Pancreas (tissue), 10 donors: Measurements from ENCODE around the gene SCAF8. TPM values are rescaled to one million over a fixed set of nuclear protein-coding genes. Genes with fewer than 3 reads are reported as not detected.

Experiments
- ATAC-seq, 4 donors: fragments of 200-7000 bp; cut with Tn5 transposase; one replicate each; pipeline versions ENCODE4 v1.8.0 to v1.9.1; 2020; ENCODE audit warnings: mild to moderate bottlenecking in 4 of 4, moderate library complexity in 4 of 4
- DNase-seq, 6 donors: peaks; one replicate each; pipeline ENCODE4 v3.0.0-alpha.2; 2020
- FAIRE-seq: peaks from 2 replicates; lab custom pipeline; 2012; peaks lifted over from hg19 to GRCh38; lab: Jason Lieb, UNC
- H3K27ac ChIP-seq, 4 donors: fragments of 200-600 bp; sonication (generic); 1 replicate in 3 of 4; 2 replicates in 1 of 4; pipeline versions ENCODE4 v1.5.0 to v1.8.0; 2020
- H3K27me3 ChIP-seq, 4 donors: fragments of 200-600 bp; one replicate each; pipeline ENCODE4 v1.8.0; 2021
- H3K36me3 ChIP-seq, 3 donors: fragments of 200-600 bp; sonication (generic) in 1 of 3; one replicate each; pipeline versions ENCODE4 v1.5.0 to v1.8.0; 2020 to 2021
- H3K4me1 ChIP-seq, 3 donors: fragments of 200-600 bp; one replicate each; pipeline ENCODE4 v1.8.0; 2021
- H3K4me3 ChIP-seq, 4 donors: fragments of 200-600 bp; sonication (generic) in 2 of 4; one replicate each; pipeline versions ENCODE4 v1.5.0 to v1.8.0; 2020 to 2021
- H3K9me3 ChIP-seq, 4 donors: fragments of 200-600 bp; one replicate each; pipeline ENCODE4 v1.8.0; 2021
- WGBS, 2 donors: extraction: QIAGEN DNeasy Blood & Tissue Kit; methylation state at CpG; one replicate each; pipeline ENCODE4 v1.1.7; 2013; 5-methylcytosine and 5-hydroxymethylcytosine counted together
- intact Hi-C, 3 donors: fragments of 100-400 bp; cut with DNase I; formaldehyde crosslinking; loops; one replicate each; pipeline versions ENCODE4 v1.11.1 to v1.14.2; 2022
- polyA plus RNA-seq, 2 donors: library from polyadenylated mRNA; stranded (reverse); fragments of 200-250 nt; gene quantifications; one replicate each; pipeline ENCODE4 v1.2.3, GENCODE V29; 2013
- total RNA-seq, 6 donors: library from RNA; stranded (reverse); fragmentation: NEBNext Ultra II Directional in 4 of 6; extraction: Animal tissue kit (Norgen Biotek cat#: 25700) in 4 of 6; gene quantifications; one replicate each; pipeline versions ENCODE4 v1.2.1 to v1.2.4, GENCODE V29; 2021 to 2023
- TF ChIP-seq, protein P1 (sequence below), 4 donors: fragments of 200-600 bp; sonication (generic) in 3 of 4; IDR thresholded peaks; one replicate each; pipeline versions ENCODE4 v1.5.0 to v1.8.0; 2021; ENCODE audit warnings: antibody characterized with exemption in 4 of 4
- donor health status: healthy with polysubstance abuse.
- donor health status: DM: no; HTN: no; CAD: no; lungs with moderate emphysema.
- donor health status: DM: no; HTN: no; CAD: no.
- donor health status: control.
- donor health status: control.
- donor health status: Bipolar disorder and iron deficiency.
- donor health status: DM: yes; HTN: yes; CAD: no.
- donor health status: DM: no; HTN: no; CAD: no.
- donor health status: DM: no; HTN: no; CAD: no.
- donor health status: DM: yes; HTN: yes; CAD: no.

Gene SCAF8
- total and polyA plus RNA-seq, 8 donors: 8.3 to 25.4 (median 16.2) TPM

GRCh38 chr6:154792761-154793160 is 59.5 kb downstream of the SCAF8 start:
- TF ChIP-seq, protein P1, sequence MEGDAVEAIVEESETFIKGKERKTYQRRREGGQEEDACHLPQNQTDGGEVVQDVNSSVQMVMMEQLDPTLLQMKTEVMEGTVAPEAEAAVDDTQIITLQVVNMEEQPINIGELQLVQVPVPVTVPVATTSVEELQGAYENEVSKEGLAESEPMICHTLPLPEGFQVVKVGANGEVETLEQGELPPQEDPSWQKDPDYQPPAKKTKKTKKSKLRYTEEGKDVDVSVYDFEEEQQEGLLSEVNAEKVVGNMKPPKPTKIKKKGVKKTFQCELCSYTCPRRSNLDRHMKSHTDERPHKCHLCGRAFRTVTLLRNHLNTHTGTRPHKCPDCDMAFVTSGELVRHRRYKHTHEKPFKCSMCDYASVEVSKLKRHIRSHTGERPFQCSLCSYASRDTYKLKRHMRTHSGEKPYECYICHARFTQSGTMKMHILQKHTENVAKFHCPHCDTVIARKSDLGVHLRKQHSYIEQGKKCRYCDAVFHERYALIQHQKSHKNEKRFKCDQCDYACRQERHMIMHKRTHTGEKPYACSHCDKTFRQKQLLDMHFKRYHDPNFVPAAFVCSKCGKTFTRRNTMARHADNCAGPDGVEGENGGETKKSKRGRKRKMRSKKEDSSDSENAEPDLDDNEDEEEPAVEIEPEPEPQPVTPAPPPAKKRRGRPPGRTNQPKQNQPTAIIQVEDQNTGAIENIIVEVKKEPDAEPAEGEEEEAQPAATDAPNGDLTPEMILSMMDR (IDR thresholded peaks at IDR 0.05): no peak
- intact Hi-C loops: no loop called here
- H3K9me3 ChIP-seq: no peaks in the 10 kb centered on the region
- H3K27me3 ChIP-seq: no peaks in the 10 kb centered on the region
- H3K27ac ChIP-seq: no peak overlapping the region
- 80 to 84% methylated on average over 3 of the region's 3 CpGs for WGBS, 2 donors
- FAIRE-seq: no peak
- peak in 1 of 4 donors; percentile 45 for ATAC-seq
- peaks cover 0 to 6% (median 5%) of the 10 kb centered on the region in 3 donors for H3K4me1 ChIP-seq
- H3K4me3 ChIP-seq: no peak overlapping the region
- H3K36me3 ChIP-seq: peaks cover 0 to 6% (median 0%) of the 10 kb centered on the region in 3 donors
- no peak for DNase-seq

- Histone ChIP-seq H3K27me3 (no peaks in the 10 kb centered on the region), H3K4me1 (peaks cover 0 to 5% (median 0%) of the 10 kb centered on the region in 3 donors), H3K4me3 (no peak overlapping the region), H3K9me3 (no peaks in the 10 kb centered on the region), H3K36me3 (no peaks in the 10 kb centered on the region), H3K27ac (no peak overlapping the region)
- TF ChIP-seq, protein P1 (IDR thresholded peaks at IDR 0.05): no peak
- ATAC-seq (no peak), FAIRE-seq (no peak), DNase-seq (no peak)
- intact Hi-C loops: no loop called here
- WGBS, 2 donors: 92% methylated on average over 3 of the region's 3 CpGs
These were observed 63.3 kb downstream of the SCAF8 start for GRCh38 chr6:154796484-154796883.

- intact Hi-C loops: no loop called here
- ATAC-seq: no peak
These were observed 64.6 kb downstream of the SCAF8 start for GRCh38 chr6:154797857-154798256.

GRCh38 chr6:154800338-154800737 is 67.1 kb downstream of the SCAF8 start:
- intact Hi-C loops: no loop called here
- no peak overlapping the region for H3K27ac ChIP-seq
- ATAC-seq (peak in 1 of 4 donors; percentile 22), FAIRE-seq (no peak), DNase-seq (no peak)
- H3K9me3 ChIP-seq: no peaks in the 10 kb centered on the region
- peaks cover 0 to 16% (median 7%) of the 10 kb centered on the region in 3 donors for H3K36me3 ChIP-seq
- no peaks in the 10 kb centered on the region for H3K27me3 ChIP-seq
- TF ChIP-seq, protein P1 (IDR thresholded peaks at IDR 0.05): no peak
- no peaks in the 10 kb centered on the region for H3K4me1 ChIP-seq
- no peak overlapping the region for H3K4me3 ChIP-seq

More at GRCh38 chr6:154797857-154798256, 64.6 kb downstream of the SCAF8 start:
- Histone ChIP-seq H3K36me3 (peaks cover 0 to 5% (median 0%) of the 10 kb centered on the region in 3 donors), H3K4me3 (no peak overlapping the region), H3K27ac (no peak overlapping the region), H3K27me3 (no peaks in the 10 kb centered on the region), H3K9me3 (no peaks in the 10 kb centered on the region), H3K4me1 (no peaks in the 10 kb centered on the region)
- DNase-seq (no peak), FAIRE-seq (no peak)
- 61 to 63% methylated on average over 3 of the region's 3 CpGs for WGBS, 2 donors
- TF ChIP-seq, protein P1 (IDR thresholded peaks at IDR 0.05): no peak

GRCh38 chr6:154805288-154805911 is 72.2 kb downstream of the SCAF8 start:
- 12 to 19% methylated on average over 2 of the region's 2 CpGs for WGBS, 2 donors
- H3K4me1 ChIP-seq: no peaks in the 10 kb centered on the region
- ATAC-seq (peak in 3 of 4 donors; percentile 82 to 85 (median 83)), FAIRE-seq (peak; percentile 94), DNase-seq (no peak)
- H3K4me3 ChIP-seq: no peak overlapping the region
- TF ChIP-seq, protein P1 (IDR thresholded peaks at IDR 0.05): peak in 3 of 4 donors; percentile 13 to 32 (median 20)
- no peak overlapping the region for H3K27ac ChIP-seq
- H3K27me3 ChIP-seq: no peaks in the 10 kb centered on the region
- H3K9me3 ChIP-seq: no peaks in the 10 kb centered on the region
- peaks cover 2 to 42% (median 18%) of the 10 kb centered on the region in 3 donors for H3K36me3 ChIP-seq
- intact Hi-C loops: loop anchor here in 2 of 3 donors (5.0 kb wide), 1 partner anchor 128 kb away; no protein-coding TSS in a partner anchor
